ACC112 (cell line): ENCODE results near the gene LONRF2.

Experiments
- H2AFZ ChIP-seq: fragments of 200-600 bp; sonication (generic); one replicate; pipeline ENCODE4 v1.6.0; 2017; ENCODE audit warnings: antibody characterized with exemption, low read length; ENCODE audit not compliant: unreplicated experiment
- H3K27ac ChIP-seq: fragments of 200-600 bp; sonication (generic); 2 replicates; pipeline ENCODE4 v1.5.1; 2014; ENCODE audit warnings: low read depth, mild to moderate bottlenecking, antibody characterized with exemption, low read length, moderate library complexity
- H3K27me3 ChIP-seq: fragments of 200-600 bp; sonication (generic); 2 replicates; pipeline ENCODE4 v1.6.1; 2014; ENCODE audit warnings: mild to moderate bottlenecking, antibody characterized with exemption, low read length, moderate library complexity, mixed read lengths; ENCODE audit not compliant: insufficient read depth
- H3K36me3 ChIP-seq: fragments of 200-600 bp; sonication (generic); 2 replicates; pipeline ENCODE4 v1.6.1; 2016; ENCODE audit warnings: mild to moderate bottlenecking, antibody characterized with exemption, low read length, moderate library complexity, mixed read lengths; ENCODE audit not compliant: insufficient read depth
- H3K4me1 ChIP-seq: fragments of 200-600 bp; sonication (generic); one replicate; pipeline ENCODE4 v1.6.1; 2016; ENCODE audit warnings: low read length, mixed read lengths; ENCODE audit not compliant: insufficient read depth, unreplicated experiment, control insufficient read depth
- H3K4me3 ChIP-seq: fragments of 200-600 bp; sonication (generic); 2 replicates; pipeline ENCODE4 v1.5.1; 2014; ENCODE audit warnings: mild to moderate bottlenecking, low read depth, low read length
- H3K79me2 ChIP-seq: fragments of 200-600 bp; sonication (generic); one replicate; pipeline ENCODE4 v1.6.0; 2016; ENCODE audit warnings: low read length; ENCODE audit not compliant: control insufficient read depth, unreplicated experiment, insufficient read depth

The LONRF2 gene

DNA sequence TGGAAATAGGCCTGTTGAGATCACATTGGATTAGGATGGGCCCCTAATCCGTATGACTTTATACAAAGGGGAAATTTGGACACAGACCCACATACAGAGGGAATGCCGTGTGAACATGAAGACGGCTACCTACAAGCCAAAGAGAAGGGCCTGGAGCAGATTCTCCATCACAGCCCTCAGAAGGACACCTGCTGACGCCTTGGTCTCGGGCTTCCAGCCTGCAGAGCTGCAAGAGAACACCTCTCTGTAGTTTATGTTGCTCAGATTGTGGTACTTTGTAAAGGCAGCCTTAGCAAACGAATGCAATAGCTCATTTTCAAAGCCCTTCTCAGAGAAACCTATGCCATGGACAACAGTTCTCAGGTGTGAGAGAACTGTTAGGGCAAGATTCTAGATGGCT lies 86.1 kb downstream of the LONRF2 start:
- no peak overlapping the region for H3K27ac ChIP-seq
- H3K36me3 ChIP-seq, result no peaks in the 10 kb centered on the region
- no peaks in the 10 kb centered on the region for H3K79me2 ChIP-seq
- H3K27me3 ChIP-seq, result no peaks in the 10 kb centered on the region
- H2AFZ ChIP-seq, result no peak overlapping the region
- H3K4me1 ChIP-seq, result no peaks in the 10 kb centered on the region
- H3K4me3 ChIP-seq, result no peak overlapping the region

DNA sequence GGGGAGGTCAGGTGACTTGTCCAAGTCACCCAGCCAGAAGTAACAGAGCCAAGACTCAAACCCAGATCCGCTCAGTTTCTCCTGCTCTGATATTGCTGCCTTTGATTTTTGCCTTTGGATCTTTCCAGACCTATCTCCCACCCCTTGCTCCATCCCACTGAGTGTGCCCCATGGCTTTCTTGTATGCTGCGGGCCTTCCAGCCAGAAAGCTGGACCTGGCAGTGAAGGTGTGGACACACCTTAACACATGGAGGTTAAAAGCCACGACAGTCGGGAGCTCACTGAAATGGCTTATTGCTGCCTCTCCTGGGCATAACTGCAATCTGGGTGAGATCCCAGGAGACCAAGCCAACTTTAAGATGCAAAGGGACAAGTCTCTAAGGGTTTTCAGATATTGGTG lies 86.7 kb downstream of the LONRF2 start:
- no peak overlapping the region for H2AFZ ChIP-seq

DNA sequence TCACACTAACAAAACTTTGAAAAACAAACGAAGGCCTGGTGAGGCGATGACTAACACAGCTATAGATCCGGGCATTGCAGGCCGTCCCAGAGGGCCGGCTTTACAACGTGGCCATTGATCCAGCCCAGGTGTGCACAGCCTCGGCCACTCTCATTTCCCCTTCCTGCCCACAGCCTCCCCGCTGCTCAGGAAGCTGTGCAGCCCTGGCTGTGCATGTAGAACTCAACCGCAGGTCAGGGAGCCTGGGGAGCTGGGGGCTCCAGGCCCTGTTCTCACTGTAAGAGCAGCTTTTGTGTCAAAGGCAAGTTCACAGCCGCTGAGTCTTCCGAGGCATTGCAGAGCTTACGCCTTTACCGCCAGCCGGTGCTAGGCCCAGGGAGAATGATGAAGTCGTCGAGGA lies 87.2 kb downstream of the LONRF2 start:
- Histone ChIP-seq H3K27me3 (no peaks in the 10 kb centered on the region), H3K79me2 (no peaks in the 10 kb centered on the region), H2AFZ (no peak overlapping the region), H3K36me3 (no peaks in the 10 kb centered on the region), H3K4me3 (no peak overlapping the region), H3K27ac (no peak overlapping the region), H3K4me1 (no peaks in the 10 kb centered on the region)

More for the DNA sequence above, 86.7 kb downstream of the LONRF2 start:
- H3K79me2 ChIP-seq, result no peaks in the 10 kb centered on the region
- no peaks in the 10 kb centered on the region for H3K36me3 ChIP-seq
- H3K27ac ChIP-seq, result no peak overlapping the region
- no peaks in the 10 kb centered on the region for H3K4me1 ChIP-seq
- no peaks in the 10 kb centered on the region for H3K27me3 ChIP-seq
- no peak overlapping the region for H3K4me3 ChIP-seq

DNA sequence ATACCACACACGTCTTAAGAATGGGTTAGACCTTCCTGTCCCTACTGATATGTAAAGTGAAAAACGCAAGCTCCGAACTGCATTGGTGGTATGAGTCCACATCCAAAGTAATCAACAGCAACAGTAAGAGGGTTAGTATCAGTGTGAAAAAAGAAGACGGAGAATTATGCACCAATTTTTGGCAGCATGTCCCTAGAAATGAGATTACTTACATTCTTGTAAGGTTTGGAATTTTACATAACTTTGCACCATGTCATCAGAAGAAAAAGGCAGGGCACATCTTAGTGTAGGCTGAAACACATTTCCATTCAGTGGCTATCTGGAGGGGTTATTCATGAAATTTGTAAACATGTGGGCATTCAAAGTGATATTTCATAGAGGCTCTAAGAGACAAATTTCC lies 88.2 kb downstream of the LONRF2 start:
- no peaks in the 10 kb centered on the region for H3K4me1 ChIP-seq
- no peaks in the 10 kb centered on the region for H3K79me2 ChIP-seq
- no peak overlapping the region for H3K27ac ChIP-seq
- no peaks in the 10 kb centered on the region for H3K36me3 ChIP-seq
- no peak overlapping the region for H2AFZ ChIP-seq
- no peaks in the 10 kb centered on the region for H3K27me3 ChIP-seq
- H3K4me3 ChIP-seq, result no peak overlapping the region

DNA sequence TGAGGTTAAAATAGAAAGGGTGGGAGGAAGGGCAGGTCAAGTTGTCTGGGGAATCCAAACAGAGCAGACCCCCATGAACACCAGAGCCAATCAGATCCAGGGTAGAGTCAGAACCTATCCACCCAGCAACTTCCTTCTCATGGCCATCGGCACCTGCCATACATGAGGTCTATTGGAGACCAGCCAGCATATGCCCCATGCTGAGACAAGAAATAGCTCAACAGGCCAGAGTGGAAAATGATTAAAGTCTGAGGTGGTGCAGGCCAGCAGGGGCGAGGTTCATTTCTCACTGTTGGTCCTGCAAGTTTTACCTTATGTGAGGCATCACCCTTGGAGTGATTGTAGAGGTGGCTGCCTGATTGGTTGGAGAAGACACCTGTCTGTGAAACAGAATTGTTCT lies 89.2 kb downstream of the LONRF2 start:
- Histone ChIP-seq H3K27ac (no peak overlapping the region), H3K79me2 (no peaks in the 10 kb centered on the region), H3K27me3 (peaks cover 9% of the 10 kb centered on the region; the same call in 1 of the 2 replicates), H3K4me1 (no peaks in the 10 kb centered on the region), H2AFZ (no peak overlapping the region), H3K4me3 (no peak overlapping the region), H3K36me3 (no peaks in the 10 kb centered on the region)

DNA sequence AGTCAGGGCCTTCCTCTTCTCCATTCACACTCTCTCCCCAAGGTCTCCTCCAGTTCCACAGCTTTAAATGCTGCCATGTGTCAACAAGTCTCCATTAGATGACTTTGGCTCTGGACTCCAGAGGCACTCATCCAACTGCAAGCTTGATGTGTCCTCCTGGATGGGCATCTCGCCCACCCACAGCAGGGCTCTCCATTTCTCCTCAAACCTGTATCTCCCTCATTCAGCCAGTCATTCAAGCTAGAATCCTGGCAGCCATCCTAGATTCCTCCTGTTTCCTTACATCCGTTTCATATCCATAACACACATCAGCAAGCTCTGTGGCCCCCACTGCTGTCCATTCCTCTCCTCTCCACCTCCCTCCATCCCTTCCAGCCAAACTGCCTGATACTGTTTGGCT lies 91.5 kb downstream of the LONRF2 start:
- H3K36me3 ChIP-seq, result no peaks in the 10 kb centered on the region
- H3K27ac ChIP-seq, result no peak overlapping the region
- no peak overlapping the region for H2AFZ ChIP-seq
- no peaks in the 10 kb centered on the region for H3K79me2 ChIP-seq
- peaks cover 30% of the 10 kb centered on the region for H3K27me3 ChIP-seq
- no peaks in the 10 kb centered on the region for H3K4me1 ChIP-seq
- H3K4me3 ChIP-seq, result no peak overlapping the region

DNA sequence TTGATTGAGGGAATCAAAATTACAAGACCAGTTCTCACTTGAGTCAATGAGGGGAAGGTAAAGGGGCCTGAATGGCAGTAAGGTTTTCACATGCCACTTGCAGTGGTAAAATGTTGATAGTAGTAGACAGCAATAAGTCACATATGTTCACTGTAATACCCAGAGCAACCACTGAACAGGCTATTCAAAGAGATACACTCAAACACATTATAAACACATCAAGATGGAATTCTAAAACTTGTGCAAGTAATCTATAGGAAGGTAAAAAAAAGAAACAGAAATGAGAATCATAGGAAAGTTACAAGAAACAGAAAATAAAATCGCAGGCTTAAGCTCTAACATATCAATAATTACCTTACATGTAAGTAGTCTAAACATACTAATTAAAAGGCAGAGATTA lies 93.3 kb downstream of the LONRF2 start:
- Histone ChIP-seq H3K27ac (no peak overlapping the region), H3K27me3 (peaks cover 47% of the 10 kb centered on the region), H3K4me3 (no peak overlapping the region), H3K36me3 (no peaks in the 10 kb centered on the region), H3K79me2 (no peaks in the 10 kb centered on the region), H3K4me1 (no peaks in the 10 kb centered on the region), H2AFZ (no peak overlapping the region)

DNA sequence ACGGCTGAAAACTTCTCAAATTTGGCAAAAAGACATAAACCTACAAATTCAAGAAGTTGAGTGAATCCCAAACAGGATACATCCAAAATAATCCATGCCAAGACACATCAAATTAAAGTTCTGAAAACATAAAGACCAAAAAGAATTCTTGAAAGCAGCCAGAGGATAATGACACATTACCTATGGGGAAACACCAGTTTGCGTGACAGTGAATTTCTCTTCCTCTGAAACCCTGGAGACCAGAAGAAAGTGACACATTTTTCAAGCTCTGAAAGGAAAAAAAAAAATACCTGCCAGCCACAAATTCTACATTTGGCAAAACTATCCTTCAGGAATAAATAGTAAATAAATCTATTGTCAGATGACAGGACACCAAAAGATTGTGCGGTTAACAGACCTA lies 93.9 kb downstream of the LONRF2 start:
- Histone ChIP-seq H3K27ac (no peak overlapping the region), H2AFZ (no peak overlapping the region), H3K27me3 (peaks cover 52% of the 10 kb centered on the region), H3K36me3 (no peaks in the 10 kb centered on the region), H3K79me2 (no peaks in the 10 kb centered on the region), H3K4me3 (no peak overlapping the region), H3K4me1 (no peaks in the 10 kb centered on the region)

DNA sequence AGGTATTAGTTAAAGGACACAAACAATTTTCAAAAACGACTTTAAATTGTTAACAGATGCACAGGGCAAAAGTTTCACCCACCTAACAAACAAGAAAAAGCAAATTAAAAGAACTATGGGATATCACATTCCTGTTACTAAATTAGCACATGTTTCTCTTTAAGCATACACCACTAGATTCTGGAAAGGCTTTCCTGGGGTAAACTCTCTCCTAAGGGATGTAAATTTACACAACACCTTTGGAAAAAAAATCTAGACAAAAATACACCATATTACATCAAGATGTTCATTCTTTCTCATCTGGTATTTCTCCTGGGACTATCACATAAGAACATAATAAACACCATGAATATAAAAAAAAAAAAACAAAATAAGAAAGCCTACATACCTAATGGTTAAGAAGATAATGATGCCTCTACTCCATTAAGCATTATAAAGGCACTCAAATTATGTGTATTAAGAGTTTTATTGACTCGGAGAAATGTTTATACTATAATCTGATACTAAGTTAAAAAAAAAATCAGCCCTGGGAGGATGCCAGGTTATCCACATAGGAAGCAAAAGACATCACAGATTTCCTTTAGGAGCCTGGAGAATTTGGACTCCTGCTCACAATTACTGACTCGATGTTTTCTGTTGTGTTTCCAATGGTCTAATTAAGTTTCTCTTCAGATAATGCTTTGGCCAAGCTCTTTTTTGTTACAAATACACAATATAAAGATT lies 97.2 kb downstream of the LONRF2 start:
- H3K79me2 ChIP-seq, result no peaks in the 10 kb centered on the region
- no peaks in the 10 kb centered on the region for H3K36me3 ChIP-seq
- H3K27me3 ChIP-seq, result peaks cover 80% of the 10 kb centered on the region
- no peak overlapping the region for H3K4me3 ChIP-seq
- H3K4me1 ChIP-seq, result no peaks in the 10 kb centered on the region
- no peak overlapping the region for H3K27ac ChIP-seq
- H2AFZ ChIP-seq, result no peak overlapping the region

DNA sequence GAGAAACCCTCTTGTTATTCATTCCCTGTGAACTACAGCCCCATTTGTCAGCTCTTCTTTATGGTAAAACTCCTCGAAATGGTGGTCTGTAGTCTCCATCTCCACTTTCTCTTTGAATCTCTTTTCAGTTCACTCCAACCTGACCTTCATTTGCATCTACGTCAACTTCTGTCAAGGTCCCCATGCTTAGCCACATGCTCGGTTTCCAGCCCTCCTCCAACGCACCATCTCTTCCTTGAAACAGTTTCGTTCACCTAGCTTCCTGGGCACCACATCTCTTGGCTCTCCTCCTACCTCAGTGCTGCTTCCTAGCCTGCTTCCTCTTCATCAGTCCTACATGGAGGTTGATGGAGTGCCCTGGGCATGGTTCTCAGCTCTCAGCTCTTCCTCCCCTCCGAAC lies 98.8 kb downstream of the LONRF2 start:
- Histone ChIP-seq H3K27me3 (peaks cover 88% of the 10 kb centered on the region), H3K36me3 (no peaks in the 10 kb centered on the region), H3K4me3 (no peak overlapping the region), H3K27ac (no peak overlapping the region), H3K4me1 (no peaks in the 10 kb centered on the region), H2AFZ (no peak overlapping the region), H3K79me2 (no peaks in the 10 kb centered on the region)
